ENCODE measurements around the gene MRGPRF.

The MRGPRF gene

GRCh38 chr11:69039501-69039900, 26.5 kb upstream of the MRGPRF start:
- Histone ChIP-seq H3K79me2 (ENCODE audit: insufficient read depth, low read length) (no peaks in the 10 kb centered on the region), H3K4me3 (ENCODE audit: low read length, poor library complexity, severe bottlenecking) (no peak overlapping the region), H3K36me3 (ENCODE audit: insufficient read depth, low read length) (no peaks in the 10 kb centered on the region), H3K4me2 (ENCODE audit: low read depth, low read length, poor library complexity, severe bottlenecking) (no peak overlapping the region), H4K20me1 (ENCODE audit: insufficient read depth, low read length, poor library complexity, severe bottlenecking) (no peaks in the 10 kb centered on the region), H3K4me1 (ENCODE audit: insufficient read depth, low read length, poor library complexity, severe bottlenecking) (no peaks in the 10 kb centered on the region), H2AFZ (ENCODE audit: low read length) (no peak overlapping the region), H3F3A (ENCODE audit: low read depth) (no peaks in the 10 kb centered on the region), H3K9me2 (replicated peaks; ENCODE audit: low read depth, low read length) (no peaks in the 10 kb centered on the region), H3K27me3 (ENCODE audit: insufficient read depth, low read length, poor library complexity, severe bottlenecking) (no peaks in the 10 kb centered on the region), H3K9me3 (ENCODE audit: insufficient read depth, low read depth, low read length) (no peaks in the 10 kb centered on the region), H3K9ac (ENCODE audit: low read depth, low read length, poor library complexity, severe bottlenecking) (no peak overlapping the region)
- TF ChIP-seq EZH2phosphoT487 (IDR thresholded peaks at IDR 0.05; ENCODE audit: borderline replicate concordance) = no peak
- no peak for TF ChIP-seq CTCF (conservative IDR thresholded peaks at IDR 0.05; ENCODE audit: low read length)

- Histone ChIP-seq H3F3A (ENCODE audit: low read depth) (no peaks in the 10 kb centered on the region), H3K9me3 (ENCODE audit: insufficient read depth, low read depth, low read length) (no peaks in the 10 kb centered on the region), H3K9me2 (replicated peaks; ENCODE audit: low read depth, low read length) (no peaks in the 10 kb centered on the region), H3K79me2 (ENCODE audit: insufficient read depth, low read length) (no peaks in the 10 kb centered on the region), H3K9ac (ENCODE audit: low read depth, low read length, poor library complexity, severe bottlenecking) (no peak overlapping the region), H4K20me1 (ENCODE audit: insufficient read depth, low read length, poor library complexity, severe bottlenecking) (no peaks in the 10 kb centered on the region), H3K4me2 (ENCODE audit: low read depth, low read length, poor library complexity, severe bottlenecking) (no peak overlapping the region), H3K36me3 (ENCODE audit: insufficient read depth, low read length) (no peaks in the 10 kb centered on the region), H2AFZ (ENCODE audit: low read length) (no peak overlapping the region), H3K4me3 (ENCODE audit: low read length, poor library complexity, severe bottlenecking) (no peak overlapping the region), H3K4me1 (ENCODE audit: insufficient read depth, low read length, poor library complexity, severe bottlenecking) (no peaks in the 10 kb centered on the region), H3K27me3 (ENCODE audit: insufficient read depth, low read length, poor library complexity, severe bottlenecking) (no peaks in the 10 kb centered on the region)
- TF ChIP-seq CTCF (conservative IDR thresholded peaks at IDR 0.05; ENCODE audit: low read length) (no peak), EZH2phosphoT487 (IDR thresholded peaks at IDR 0.05; ENCODE audit: borderline replicate concordance) (no peak)
These were observed 24.5 kb upstream of the MRGPRF start for GRCh38 chr11:69037544-69037943.

GRCh38 chr11:69037074-69037473, 24.0 kb upstream of the MRGPRF start:
- H3K4me3 ChIP-seq (ENCODE audit: low read length, poor library complexity, severe bottlenecking) = no peak overlapping the region
- no peaks in the 10 kb centered on the region for H3K36me3 ChIP-seq (ENCODE audit: insufficient read depth, low read length)
- H3K79me2 ChIP-seq (ENCODE audit: insufficient read depth, low read length) = no peaks in the 10 kb centered on the region
- H2AFZ ChIP-seq (ENCODE audit: low read length) = no peak overlapping the region
- no peaks in the 10 kb centered on the region for H3K9me2 ChIP-seq (replicated peaks; ENCODE audit: low read depth, low read length)
- H3K27me3 ChIP-seq (ENCODE audit: insufficient read depth, low read length, poor library complexity, severe bottlenecking) = no peaks in the 10 kb centered on the region
- no peaks in the 10 kb centered on the region for H4K20me1 ChIP-seq (ENCODE audit: insufficient read depth, low read length, poor library complexity, severe bottlenecking)
- H3K9me3 ChIP-seq (ENCODE audit: insufficient read depth, low read depth, low read length) = no peaks in the 10 kb centered on the region
- no peak overlapping the region for H3K9ac ChIP-seq (ENCODE audit: low read depth, low read length, poor library complexity, severe bottlenecking)
- H3F3A ChIP-seq (ENCODE audit: low read depth) = no peaks in the 10 kb centered on the region
- TF ChIP-seq CTCF (conservative IDR thresholded peaks at IDR 0.05; ENCODE audit: low read length) (no peak), EZH2phosphoT487 (IDR thresholded peaks at IDR 0.05; ENCODE audit: borderline replicate concordance) (no peak)
- H3K4me1 ChIP-seq (ENCODE audit: insufficient read depth, low read length, poor library complexity, severe bottlenecking) = no peaks in the 10 kb centered on the region
- H3K4me2 ChIP-seq (ENCODE audit: low read depth, low read length, poor library complexity, severe bottlenecking) = no peak overlapping the region

Data from Loucy (cell line).